GM21390 (cell line): ENCODE measurements around the gene PXDC1.

Source experiments
- ATAC-seq: cut with Tn5 transposase; IDR thresholded peaks from one replicate; pipeline ENCODE4 v1.9.1; 2021; ENCODE audit not compliant: unreplicated experiment

PXDC1 gene

DNA sequence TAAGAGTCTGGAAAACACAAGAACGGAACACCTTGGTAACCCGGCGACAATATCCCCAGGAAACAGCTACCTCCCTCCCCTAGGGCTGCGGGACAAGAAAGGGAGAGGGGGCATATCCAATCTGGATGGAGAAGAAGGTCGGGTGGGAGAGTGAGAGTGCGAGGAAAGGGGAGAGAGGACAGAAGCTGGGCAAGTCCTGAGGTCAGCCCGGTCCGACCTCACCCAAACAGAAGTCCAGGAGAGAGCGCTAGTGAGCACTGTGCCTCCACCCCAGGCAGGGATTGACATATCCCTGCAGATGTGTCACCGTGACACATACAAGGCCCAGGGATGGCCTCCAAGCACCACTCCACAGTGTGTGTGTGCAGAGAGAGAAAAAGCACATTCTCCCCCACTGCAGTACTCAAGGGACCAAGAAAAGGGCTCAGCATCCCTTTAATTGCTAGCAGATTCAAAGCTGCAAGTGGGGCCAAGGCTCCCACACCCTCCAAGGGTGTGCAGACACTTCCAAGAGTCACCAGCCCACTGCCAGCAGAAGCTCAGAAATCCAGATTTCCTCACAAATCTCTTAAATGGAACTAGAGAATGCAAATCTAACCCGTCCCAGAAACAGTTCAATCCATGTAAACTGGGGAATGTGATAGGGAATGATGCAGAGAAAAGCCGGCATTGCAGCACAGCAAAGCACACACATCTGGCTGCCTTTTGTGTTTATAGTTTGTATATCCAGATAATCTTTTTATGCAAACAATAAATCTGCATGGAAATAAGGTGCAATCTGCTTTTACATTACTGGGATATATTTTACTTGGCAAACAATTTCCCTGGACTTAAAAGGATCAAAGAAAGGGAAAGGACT lies 3.1 kb downstream of the PXDC1 start:
- no peak for ATAC-seq

DNA sequence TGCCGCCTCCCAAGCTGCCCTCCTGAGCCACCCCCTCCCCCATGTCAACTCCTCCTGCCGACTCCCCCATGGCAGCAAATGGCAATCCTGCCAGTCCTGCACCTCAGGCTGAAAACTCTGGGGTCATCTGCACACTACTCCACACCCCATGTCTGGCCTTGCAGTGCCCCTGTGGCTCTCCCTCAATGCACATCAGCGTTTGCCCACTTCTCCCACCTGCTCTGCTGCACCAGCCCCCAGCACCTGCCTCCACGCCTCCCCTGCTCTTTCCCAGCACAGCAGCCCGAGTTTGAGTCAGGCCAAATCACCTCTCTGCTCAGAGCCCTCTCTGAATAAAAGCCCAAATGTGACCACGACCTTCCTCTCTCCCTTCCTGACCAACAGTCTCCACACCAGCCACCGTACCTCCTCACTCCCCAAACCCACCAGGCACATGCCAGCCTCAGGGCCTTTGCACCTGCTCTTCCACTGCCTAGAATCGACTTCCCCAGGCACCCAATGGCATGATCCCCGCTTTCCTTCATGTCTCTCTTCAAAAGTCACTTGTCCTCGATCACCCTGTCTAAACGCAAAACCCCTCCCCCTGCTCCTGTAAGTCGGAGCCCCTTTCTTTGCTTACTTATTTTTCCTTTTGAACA lies 4.3 kb downstream of the PXDC1 start:
- no peak for ATAC-seq

DNA sequence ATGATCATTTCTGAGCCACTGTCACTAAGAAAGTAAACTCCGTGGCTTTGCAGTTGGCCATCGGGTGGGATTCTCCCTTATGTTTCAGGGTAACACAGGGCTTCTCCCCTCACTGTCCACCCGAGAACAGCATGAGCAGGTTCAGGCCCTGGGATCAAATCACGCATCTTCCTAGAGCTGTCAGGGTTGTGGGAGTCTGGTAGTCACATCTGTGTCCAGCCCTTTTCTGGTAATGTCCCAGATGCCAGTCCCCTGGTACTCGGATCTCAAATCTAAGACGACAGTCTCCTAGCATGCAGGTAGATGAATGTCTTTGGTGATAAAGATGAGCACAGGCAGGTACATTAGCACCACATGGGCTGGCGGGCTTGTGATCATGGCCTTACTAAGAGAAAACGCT lies 4.8 kb downstream of the PXDC1 start:
- ATAC-seq: no peak

DNA sequence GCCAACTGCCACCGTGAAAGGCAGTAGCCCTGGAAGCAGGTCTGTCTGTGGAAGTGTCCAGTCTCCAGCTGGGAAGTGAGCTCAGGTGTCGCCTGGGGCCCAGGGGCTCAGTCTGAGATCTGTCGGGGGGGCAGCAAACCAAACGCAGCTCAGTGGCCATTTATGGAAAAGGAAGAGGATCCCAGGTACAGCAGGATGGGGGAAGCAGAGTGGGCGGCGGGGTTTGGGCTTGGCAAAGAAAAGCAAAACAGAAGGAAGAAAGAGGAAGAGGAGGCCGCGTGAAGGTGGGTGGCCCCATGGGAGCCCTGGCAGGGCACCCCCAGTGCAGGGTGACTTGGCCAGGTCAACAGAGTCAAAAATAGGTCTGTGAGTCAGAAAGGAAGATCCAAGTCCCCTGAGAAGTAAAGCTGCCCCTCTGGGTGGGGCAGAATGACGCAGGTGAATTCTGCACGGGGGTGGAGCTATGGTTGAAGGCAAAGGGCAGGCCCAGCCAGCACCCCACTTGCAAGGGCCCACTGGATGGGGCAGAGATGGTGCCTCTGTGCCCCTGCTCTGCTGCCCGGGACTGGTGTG lies 5.3 kb downstream of the PXDC1 start:
- ATAC-seq: no peak

DNA sequence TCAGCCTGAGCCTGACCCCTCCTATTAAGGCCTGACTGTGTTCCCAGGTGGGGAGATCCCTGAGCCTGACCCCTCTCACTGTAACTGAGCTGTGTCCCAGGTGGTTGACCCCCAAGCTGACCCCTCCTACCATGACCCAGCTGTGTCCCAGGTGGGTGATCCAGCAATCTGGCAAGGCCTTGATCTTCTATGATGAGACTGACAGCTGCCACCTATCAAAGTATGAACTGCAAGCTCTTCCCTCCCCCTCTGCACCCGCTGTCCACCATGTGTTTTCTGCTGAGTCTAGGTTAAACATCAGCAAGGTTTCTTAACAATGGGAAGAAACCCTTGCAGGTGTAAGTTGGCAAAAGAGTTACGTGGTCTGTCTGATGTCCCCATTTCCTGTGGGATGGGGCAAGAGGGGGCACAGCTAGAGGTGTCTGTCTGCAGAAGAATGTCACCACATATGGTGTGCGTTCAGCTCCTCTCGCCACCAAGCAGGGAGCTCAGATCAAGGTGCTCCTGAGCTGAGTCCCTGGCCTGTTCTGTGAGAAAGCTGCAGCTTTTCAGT lies 5.9 kb downstream of the PXDC1 start:
- no peak for ATAC-seq

DNA sequence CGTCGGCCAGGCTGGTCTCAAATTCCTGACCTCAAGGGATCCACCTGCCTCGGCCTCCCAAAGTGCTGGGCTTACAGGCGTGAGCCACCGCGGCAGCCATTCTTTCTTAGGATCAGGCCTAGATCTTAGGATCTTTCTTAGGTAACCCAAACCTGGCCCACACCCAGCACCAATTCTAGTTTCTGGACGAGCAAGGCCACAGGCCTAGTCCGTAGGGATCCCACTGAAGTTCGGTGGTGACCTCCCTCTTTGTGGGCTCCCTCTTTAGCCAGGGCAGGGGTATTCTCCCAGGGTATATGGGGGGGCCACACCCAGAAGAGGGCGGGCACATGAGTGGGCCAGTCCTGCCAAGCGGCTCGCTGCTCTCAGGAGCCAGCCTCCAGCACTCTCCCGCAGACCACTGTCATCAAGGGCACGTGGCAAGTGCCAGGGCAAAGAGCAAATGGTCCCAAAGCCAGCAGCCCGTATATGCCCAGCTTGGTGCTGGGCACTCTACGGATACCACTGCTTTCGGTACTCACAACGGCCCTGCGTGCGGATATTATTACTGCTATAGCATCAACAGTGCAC lies 6.5 kb downstream of the PXDC1 start:
- ATAC-seq: no peak

DNA sequence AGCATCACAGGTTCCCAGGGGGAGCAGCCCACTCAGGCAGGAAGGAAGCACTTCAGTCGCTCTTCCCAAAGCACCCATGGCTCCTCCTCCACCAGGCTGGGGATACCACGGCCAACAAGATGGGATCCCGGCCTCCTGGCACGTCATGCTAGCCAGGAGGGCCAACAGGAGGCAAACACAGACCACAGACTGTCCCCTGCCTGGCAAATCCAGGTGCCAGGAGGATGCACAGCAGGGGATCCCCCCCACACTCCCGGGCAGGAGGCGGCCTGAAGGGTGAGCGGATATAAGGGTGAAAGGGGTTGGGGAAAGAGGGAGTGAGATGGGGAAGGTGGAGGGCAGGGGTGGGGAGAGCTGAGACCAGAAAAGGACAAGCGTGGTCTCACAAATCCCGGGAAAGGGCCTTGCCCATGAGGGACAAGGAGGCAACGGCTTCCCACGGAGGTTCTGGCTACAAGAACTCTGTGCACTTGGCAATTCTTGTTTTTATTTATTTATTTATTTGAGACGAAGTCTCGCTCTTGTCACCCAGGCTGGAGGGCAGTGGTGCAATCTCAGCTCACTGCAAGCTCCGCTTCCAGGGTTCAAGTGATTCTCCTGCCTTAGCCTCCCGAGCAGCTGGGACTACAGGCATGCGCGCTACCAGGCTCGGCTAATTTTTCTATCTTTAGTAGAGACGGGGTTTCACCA lies 7.2 kb downstream of the PXDC1 start:
- no peak for ATAC-seq

DNA sequence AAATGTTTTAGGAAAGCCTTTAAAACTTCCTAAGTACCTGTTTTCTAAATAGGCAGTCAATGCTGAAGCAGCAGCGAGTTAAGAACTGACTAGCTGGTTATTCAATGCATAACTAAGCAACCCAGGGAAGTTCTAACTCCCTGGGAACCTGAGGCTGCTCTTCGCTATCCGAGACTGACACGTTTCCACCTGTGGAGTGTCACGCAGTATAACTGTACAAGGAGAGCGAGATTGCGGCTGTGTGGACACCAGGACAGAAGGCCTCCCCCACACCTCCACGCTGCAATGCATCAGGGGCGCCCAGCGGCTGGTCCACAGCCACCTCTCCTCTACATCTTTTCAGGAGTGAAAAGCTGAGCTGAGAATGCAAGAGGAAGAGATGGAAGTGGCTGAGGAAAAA lies 8.0 kb downstream of the PXDC1 start:
- ATAC-seq: no peak

DNA sequence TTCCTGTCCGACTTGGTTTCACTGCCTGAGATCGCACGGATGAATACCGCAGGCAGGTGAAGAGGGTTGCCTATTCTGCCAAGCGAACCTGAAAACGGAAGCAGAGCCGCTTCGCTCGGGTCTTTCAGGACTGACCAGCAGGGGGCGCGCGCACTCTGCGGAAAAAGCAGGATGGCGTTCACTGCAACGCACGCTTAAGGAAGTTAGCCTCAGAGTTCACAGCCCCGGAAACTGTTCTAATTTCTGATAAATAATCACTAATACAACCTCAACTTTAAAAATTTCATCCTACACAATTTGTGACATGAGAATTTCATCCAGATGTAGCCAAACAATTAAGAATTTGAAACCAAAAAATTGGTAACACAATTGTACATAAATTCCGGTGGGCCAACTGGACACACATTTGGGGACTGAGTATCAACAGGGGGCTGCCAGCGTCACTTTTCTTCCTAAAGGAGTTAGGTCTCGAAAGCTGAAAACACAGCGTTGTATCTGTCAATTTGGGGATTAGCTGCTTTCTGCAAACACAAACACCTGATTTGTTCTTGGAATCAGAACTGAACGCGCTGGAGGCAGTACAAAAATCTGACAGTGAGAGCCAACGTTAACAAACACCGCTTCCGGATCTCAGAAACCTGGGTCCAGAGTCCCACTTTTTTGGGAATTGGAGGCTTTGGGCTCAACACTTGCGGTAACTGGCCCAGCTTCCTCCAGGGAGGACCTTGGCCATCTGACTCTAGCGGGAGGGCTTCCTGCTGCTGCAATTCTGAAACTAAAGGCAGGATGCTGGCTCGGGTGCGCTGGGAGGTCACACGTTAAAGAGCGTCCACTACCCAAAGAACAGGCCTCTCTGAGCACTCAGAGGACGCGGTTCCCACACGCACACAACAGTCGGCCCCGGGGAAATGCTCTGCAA lies 8.8 kb downstream of the PXDC1 start:
- ATAC-seq: no peak

DNA sequence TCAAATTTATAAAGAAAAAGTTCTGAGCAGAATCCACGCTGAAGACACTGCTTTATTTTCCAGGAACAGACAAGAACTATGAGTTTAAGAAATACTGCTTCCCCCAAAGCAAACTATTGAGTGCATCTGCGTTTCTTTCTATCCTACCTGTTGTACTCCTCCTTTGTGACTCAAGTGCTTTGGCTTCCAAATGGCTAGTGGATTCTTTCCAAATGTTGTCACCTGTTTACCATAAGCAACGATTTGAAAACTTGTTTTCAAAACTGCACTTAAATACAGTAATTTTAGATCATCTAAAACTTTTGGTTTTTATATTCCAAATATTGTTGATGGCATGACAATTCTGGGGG lies 9.5 kb downstream of the PXDC1 start:
- no peak for ATAC-seq

DNA sequence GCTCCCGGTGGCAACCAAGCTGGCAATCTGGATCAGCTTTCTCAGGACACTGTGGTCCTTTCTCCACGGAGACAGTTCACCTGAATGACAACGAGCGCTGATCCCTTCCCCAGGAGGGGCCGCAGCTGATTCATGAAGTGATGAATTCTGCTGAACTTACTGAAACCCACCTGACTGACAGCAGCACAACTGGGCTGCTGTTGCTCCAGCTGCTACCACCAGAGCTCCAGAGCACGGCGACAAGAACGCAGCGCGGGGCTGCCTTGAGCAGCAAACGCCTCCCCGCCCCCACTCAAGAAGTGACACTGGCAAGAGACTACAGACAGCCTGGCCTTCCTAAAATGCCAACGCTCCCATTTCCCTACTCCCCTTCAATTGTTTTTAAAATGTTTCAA lies 10.0 kb downstream of the PXDC1 start:
- no peak for ATAC-seq

DNA sequence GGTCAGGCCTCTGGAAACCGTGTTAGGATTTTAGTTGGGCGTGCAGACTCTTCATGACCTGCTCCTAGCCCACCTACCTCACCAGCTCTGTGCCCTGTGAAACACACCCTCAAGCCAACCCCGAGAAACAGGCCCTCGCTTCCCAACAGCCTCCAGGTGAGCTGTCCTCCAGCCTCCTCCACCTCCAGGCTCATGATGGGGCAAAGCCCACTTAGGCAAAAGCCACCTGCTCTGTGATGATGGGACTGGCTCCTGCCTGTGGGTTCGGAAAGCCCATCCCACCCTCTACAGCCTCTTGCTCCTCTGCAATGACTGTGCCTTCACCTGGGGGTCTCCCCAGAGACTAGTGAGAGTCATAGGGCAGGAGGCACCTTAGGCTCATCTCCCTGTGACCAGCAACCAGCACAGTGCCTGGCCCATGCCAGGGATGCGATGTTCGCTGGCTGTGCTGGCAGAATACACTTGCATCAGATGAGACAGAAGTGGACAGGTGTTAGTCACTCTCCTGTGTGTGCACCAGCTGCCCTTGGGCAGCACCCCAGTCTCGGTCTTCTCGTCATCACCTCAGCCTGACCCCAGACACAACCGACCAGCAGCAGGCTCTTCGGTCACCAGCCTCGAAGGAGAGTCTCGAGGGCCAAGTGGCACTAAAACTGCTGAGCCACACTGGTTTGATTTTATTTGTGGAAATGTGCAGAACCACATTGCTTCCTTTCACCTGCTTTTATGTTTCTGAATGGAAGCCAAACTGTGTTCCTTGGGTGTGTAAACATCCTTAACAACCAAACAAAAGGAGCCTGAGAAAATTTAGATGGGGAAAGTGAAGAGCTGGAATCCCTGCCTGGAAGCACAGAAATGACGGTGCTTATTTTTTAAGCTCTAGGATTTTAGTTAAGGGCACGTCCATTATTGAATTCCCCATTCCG lies 10.7 kb downstream of the PXDC1 start:
- no peak for ATAC-seq

DNA sequence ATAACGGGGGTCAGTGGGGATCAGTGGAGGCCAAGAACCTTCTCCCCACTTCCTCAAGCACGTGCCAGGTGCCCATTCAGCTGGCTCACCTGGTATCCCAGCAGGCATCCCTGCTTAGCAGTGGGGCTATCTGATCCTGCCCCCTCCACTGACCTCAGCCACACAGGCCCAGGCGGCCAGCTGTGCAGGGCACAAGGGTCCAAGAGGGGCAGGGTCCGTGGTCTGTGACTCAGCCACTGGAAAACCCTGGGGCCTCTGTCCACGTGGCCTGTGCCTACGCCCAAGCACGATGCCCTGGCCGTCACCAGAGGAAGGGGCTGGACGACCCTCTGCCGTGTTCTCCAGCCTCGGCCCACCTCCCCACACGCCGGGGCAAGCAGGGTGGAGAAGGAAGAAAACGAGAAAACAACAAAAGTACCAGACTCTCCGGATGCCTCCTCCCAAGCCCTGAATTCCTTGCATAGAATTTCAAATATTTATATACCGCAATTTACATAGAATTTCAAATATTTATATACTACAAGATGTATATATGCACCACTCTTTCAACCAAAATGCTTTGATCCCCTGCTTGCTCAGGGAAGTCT lies 12.1 kb downstream of the PXDC1 start:
- no peak for ATAC-seq

DNA sequence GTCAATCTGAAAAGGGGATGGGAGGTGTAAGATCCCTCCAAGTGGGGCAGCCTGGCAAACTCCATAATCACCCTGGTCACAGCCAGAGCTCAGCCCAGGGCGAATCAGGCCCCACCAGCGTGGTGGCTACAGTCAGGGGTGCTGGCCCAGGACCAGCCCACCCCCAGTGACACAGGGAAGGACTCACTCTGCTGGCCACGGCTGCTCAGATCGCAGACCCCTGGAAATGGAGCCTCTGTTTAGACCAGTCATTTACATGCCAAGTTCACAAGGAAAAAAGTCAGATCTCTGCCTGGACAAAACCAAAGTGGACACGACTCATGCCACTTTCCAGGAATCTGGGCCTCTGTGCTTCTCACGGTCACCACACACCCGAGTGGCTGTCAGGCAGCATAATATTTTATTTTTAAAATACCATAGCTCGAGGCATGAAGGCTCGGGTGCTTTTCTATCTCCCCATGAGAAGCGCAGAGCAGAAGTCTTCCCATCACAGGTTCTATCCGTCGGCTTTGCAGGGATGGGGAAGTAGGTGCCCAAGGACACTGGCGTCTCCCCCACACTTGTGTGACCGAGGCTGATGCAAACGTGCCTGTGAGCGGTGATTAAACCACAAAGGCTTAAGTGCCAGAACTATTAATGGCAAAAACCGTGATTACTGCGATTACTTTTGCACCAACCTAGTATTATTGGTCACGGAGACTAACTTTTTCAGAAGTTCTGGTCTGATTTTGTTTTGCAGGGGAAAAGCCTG lies 13.0 kb downstream of the PXDC1 start:
- no peak for ATAC-seq

DNA sequence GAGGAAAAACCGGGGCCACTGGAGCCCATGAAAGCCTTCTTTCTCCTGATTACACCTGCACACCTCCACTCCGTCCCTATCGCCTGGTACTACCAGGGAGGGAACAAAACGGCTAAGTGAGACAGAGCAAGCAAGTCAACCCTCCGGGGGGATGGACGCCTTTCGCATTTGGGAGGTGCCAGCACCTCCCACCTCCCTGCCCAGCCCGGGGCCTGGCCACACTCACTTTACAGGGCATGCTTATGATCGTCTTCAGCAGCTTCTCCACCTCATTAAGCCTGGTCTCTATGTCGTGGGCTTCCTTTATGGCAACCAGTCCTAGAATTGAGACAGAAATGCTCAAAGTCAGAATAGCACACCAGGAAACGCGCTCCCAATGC lies 13.7 kb downstream of the PXDC1 start:
- no peak for ATAC-seq

DNA sequence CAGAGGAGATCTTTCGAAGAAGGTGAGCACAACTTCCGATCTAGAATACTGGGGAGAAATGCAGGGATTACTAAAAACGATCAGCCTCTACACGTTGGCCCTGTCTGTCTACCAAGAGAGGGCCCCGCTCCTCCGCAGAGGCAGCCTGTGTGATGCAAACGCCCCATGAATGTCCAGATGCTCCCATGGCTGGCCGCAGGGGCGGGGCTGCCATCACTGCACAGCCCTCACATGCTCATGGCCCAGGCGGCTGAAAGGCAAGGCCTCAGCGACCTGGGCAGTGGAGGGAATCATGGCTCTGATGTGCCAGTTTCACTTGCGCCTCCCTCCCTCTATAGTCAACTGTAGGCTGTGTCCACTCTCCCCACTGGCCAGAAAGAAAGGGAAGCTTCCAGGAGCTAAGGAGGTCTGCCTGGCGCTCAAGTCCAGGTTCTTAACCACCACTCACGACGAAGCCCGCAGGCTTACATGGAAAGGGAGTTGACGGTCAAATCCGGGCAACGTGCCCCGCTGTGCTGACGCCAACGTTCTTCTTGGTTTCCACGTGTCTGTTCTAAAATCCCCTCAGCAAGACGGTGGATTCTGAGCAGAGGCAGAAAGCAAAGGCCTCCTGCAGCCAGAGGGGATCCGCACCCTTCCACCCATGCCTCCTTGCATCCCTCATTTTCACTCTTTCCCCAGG lies 14.2 kb downstream of the PXDC1 start:
- no peak for ATAC-seq

DNA sequence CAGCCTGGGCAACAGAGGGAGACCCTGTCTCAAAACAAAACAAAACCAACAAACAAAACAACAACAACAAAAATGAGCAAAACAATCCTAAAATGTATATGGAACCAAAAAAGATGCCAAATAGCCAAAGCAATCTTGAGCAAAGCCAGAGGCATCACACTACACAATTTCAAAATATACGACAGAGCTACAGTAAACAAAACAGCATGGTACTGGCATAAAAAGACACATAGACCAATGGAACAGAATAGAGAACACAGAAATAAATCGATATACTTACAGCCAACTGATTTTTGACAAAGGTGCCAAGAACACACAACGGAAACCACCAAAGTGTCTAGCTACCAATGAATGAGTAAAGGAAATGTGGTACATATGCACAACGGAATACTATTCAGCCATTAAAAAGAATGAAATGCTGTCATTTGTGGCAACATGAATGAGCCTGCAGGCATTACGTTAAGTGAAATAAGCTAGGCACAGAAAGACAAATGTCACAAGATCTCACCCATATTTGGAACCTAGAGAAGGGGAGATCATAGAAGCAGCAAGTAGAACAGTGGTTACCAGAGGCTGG lies 16.4 kb downstream of the PXDC1 start:
- no peak for ATAC-seq
